ENCODE data around the gene PCYT1B. TPM values are rescaled to one million over a fixed set of nuclear protein-coding genes. Genes with fewer than 3 reads are reported as not detected.

Gene PCYT1B
- total RNA-seq (2022; extraction: Qiagen RNA extraction), result 0.06 TPM in 1 of 5 replicates, not detected in the others

DNA sequence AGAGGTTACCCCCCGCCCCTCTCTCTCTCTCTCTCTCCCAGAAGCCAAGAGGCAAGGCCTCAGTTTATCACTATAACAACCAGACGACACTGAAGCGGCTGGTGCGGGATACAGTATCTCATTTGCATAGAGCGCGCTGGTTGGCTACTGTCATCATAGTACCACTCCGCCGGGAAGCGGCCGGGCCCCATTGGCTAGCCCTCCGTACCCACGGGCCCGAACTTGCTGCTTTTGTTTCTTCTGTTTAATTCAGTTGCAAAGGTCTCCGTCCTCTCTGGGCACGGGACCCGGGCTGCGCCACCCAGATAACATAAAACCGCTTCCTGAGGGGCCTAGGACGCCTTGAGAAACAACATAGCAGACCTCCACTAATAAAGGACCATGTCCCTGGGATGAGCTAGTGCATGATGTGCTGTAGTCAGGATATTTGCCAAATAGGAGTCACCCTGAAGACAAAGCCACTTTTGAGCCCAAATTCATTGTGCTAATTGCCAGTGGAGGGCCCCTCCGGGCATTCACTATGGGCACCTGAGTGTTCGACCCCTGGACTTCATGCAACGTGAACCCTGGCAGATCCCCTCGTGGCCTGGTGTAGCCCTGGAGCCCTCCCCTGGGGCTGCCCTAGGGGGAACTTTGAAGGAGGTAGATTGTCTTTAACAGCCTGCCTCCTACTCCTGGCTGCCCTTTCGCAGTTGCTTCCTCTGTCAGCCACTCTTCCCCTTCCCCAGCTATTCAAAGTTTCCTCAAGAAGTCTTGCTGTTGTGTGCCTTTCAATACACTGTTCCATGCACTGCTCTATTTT, at the start of gene PCYT1B:
PCYT1B (minus strand) TSS at position 91 of the 802 bp plus-strand sequence. CDS start 242 bp downstream, outside the sequence.

DNA sequence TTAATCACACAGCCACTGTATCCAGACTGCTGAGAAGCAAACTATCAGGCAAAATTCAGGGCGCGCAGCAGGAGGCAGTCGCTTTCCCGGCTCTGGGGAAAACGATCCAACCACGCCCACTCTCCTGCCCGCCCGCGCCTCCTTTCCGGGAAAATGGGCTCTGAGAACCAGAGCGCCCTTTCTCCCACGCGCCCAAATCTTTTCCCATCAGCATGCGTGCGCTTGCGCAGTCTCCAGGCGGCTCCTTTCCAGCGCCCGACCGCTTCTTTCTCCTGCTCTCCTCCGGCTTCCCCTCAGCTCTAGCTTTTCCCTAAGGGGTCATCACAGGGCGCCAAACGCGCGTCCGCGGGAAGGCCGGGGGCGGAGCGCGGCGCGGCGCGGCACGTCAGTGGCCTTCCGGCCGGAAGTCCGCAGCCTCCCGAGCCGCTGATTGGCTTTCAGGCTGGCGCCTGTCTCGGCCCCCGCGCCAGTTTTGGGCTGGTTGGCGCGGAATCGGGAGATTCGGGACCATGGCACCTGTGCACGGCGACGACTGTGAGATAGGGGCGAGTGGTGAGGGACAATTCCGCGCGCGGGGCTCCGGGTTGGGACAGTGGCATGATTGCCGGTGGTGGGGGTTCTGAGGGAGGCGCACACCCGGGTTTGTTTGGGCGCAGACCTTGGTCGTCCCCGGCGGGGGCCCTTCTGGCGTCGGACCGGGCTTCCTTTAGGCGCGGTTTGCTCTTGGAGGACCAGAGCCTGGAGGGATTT, 46.5 kb upstream of the PCYT1B start, which contains the start of gene POLA1:
POLA1 (plus strand) TSS at position 466 of the 750 bp plus-strand sequence; CDS start at position 510, 44 bp downstream.

Other genes starting within 250 kb of the PCYT1B start
- 4.9 to 5.3 TPM (median 5.1 TPM) in 5 replicates for gene PDK3, start 182.1 kb downstream of the PCYT1B start, total RNA-seq (2022; extraction: Qiagen RNA extraction)
- gene POLA1, start 46.6 kb upstream of the PCYT1B start, total RNA-seq (2022; extraction: Qiagen RNA extraction), result 10.1 to 13.0 TPM (median 11.1 TPM) in 5 replicates